ENCODE results near the gene FADS6. TPM values are rescaled to one million over a fixed set of nuclear protein-coding genes. Genes with fewer than 3 reads are reported as not detected.
A peak's percentile ranks its signal among the peaks of the same experiment; 100 is the strongest.

Gene FADS6
- total RNA-seq, 2 donors from 2014 or later = 4.7 to 5.7 TPM

DNA sequence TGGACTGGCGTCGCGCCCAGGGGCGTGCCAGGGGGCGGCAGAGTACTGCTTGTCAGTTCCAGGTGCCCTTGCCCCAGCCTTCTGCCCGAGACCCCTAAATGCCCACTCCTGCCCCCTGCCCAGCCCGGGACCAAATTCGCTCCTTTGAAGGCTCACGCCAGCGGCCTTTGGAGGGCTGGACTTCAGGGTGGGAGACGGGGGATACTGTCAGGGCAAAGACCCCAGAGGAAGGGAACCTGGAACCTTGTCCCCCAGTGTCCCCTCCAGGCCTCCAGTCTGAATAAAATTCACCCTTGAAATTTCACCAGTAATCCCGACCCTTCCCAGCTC, 43.0 kb upstream of the FADS6 start:
- Histone ChIP-seq H3K4me3 (ENCODE audit: low read length) (no peak overlapping the region), H3K27me3 (ENCODE audit: control insufficient read depth, insufficient read depth, low read length, poor library complexity, severe bottlenecking) (peaks cover 97% of the 10 kb centered on the region), H3K36me3 (ENCODE audit: control insufficient read depth, insufficient read depth, low read length) (no peaks in the 10 kb centered on the region), H3K4me1 (ENCODE audit: control insufficient read depth, insufficient read depth, low read length) (no peaks in the 10 kb centered on the region), H3K9ac (ENCODE audit: extremely low read depth, low read length, poor library complexity, severe bottlenecking) (no peak overlapping the region), H3K27ac (ENCODE audit: low read depth, low read length) (no peak overlapping the region), H3K9me3 (ENCODE audit: control insufficient read depth, low read length) (no peaks in the 10 kb centered on the region)
- no peaks in the 10 kb centered on the region for H3K4me1 Mint-ChIP-seq
- H3K9me3 Mint-ChIP-seq = no peaks in the 10 kb centered on the region
- no peak overlapping the region for H3K27ac Mint-ChIP-seq
- peaks cover 84% of the 10 kb centered on the region for H3K27me3 Mint-ChIP-seq (ENCODE audit: insufficient read depth)
- 27 to 46% methylated on average over 6 to 12 of the region's 12 CpGs for WGBS, 2 experiments (ENCODE audit: insufficient coverage in 1 of 2, insufficient read length in 1 of 2)
- no peak overlapping the region for H3K4me3 Mint-ChIP-seq
- H3K36me3 Mint-ChIP-seq (ENCODE audit: low read depth) = no peaks in the 10 kb centered on the region
- TF ChIP-seq CTCF (conservative IDR thresholded peaks at IDR 0.05) = no peak
- no peak for DNase-seq

DNA sequence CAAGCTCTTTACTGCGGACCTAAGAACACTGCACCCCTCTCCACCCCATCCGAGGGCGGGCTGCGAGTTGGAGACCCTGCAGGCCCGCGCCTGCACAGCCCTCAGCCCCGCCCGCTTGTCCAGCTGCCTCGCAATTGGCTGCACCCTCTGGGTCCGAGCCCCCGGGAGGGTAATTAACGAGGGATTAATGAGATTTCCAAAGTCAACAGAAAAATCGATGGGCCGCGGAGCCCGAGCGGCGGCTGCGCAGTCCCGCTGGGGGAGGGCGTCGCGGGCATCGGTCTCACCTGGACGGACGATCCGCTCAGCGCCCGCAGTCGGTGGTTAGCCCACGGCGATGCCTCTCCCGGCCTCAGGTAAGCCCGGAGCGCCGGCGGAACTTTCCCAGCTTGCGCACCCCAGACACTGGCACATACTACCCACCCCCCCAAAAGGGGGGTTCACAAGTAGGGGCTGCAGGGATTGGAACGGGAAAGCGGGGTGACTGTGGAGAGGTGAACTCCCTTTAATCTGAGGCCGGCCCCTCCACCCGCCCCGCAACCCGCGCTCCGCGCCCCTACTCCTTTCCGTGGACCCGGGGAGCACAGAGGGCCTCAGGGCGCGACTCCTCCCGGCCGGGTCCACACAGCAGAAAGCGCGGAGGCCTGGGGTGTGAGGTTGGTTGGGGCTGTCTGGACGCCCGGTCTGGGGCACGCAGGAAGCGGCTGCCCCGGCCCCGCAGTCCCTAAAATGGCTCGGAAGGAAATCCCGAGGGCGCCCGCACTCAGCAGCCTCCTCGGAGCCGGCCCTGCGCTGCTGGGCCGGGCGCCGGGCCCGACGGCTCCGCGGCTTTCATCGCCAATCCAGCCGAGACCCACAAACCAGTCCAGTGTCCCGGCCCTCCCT, 42.4 kb upstream of the FADS6 start, which contains the start of gene OTOP3:
TSS of gene OTOP3 (plus strand) at position 314 of the 885 bp plus-strand sequence. CDS start at position 338, 24 bp downstream.
- Histone ChIP-seq H3K9me3 (ENCODE audit: control insufficient read depth, low read length) (no peaks in the 10 kb centered on the region), H3K9ac (ENCODE audit: extremely low read depth, low read length, poor library complexity, severe bottlenecking) (no peak within 1 kb of the TSS), H3K4me1 (ENCODE audit: control insufficient read depth, insufficient read depth, low read length) (no peaks in the 10 kb centered on the region), H3K27ac (ENCODE audit: low read depth, low read length) (no peak within 1 kb of the TSS), H3K27me3 (ENCODE audit: control insufficient read depth, insufficient read depth, low read length, poor library complexity, severe bottlenecking) (peaks cover 96% of the 10 kb centered on the region), H3K4me3 (ENCODE audit: low read length) (no peak within 1 kb of the TSS), H3K36me3 (ENCODE audit: control insufficient read depth, insufficient read depth, low read length) (no peaks in the 10 kb centered on the region)
- Mint-ChIP-seq H3K9me3 (no peaks in the 10 kb centered on the region), H3K27me3 (ENCODE audit: insufficient read depth) (peaks cover 87% of the 10 kb centered on the region), H3K4me1 (peaks cover 3% of the 10 kb centered on the region), H3K36me3 (ENCODE audit: low read depth) (no peaks in the 10 kb centered on the region), H3K27ac (no peak within 1 kb of the TSS), H3K4me3 (peak within 1 kb of the TSS; percentile 35)
- WGBS, 2 experiments (ENCODE audit: insufficient coverage in 1 of 2, insufficient read length in 1 of 2) = 9 to 16% methylated on average over 13 to 77 of the region's 78 CpGs
- DNase-seq = peak; percentile 82
- TF ChIP-seq CTCF (conservative IDR thresholded peaks at IDR 0.05) = no peak

GRCh38 chr17:74935048-74935447, 41.6 kb upstream of the FADS6 start:
- H3K4me3 Mint-ChIP-seq = peak overlapping the region; percentile 35
- no peaks in the 10 kb centered on the region for H3K36me3 Mint-ChIP-seq (ENCODE audit: low read depth)
- DNase-seq = no peak
- Histone ChIP-seq H3K9ac (ENCODE audit: extremely low read depth, low read length, poor library complexity, severe bottlenecking) (no peak overlapping the region), H3K27ac (ENCODE audit: low read depth, low read length) (no peak overlapping the region), H3K4me3 (ENCODE audit: low read length) (no peak overlapping the region), H3K36me3 (ENCODE audit: control insufficient read depth, insufficient read depth, low read length) (no peaks in the 10 kb centered on the region), H3K4me1 (ENCODE audit: control insufficient read depth, insufficient read depth, low read length) (no peaks in the 10 kb centered on the region), H3K27me3 (ENCODE audit: control insufficient read depth, insufficient read depth, low read length, poor library complexity, severe bottlenecking) (peaks cover 90% of the 10 kb centered on the region), H3K9me3 (ENCODE audit: control insufficient read depth, low read length) (no peaks in the 10 kb centered on the region)
- WGBS, 2 experiments (ENCODE audit: insufficient coverage in 1 of 2, insufficient read length in 1 of 2) = 69 to 86% methylated on average over 2 to 3 of the region's 3 CpGs
- no peaks in the 10 kb centered on the region for H3K9me3 Mint-ChIP-seq
- H3K4me1 Mint-ChIP-seq = peaks cover 3% of the 10 kb centered on the region
- TF ChIP-seq CTCF (conservative IDR thresholded peaks at IDR 0.05) = no peak
- peaks cover 87% of the 10 kb centered on the region for H3K27me3 Mint-ChIP-seq (ENCODE audit: insufficient read depth)
- no peak overlapping the region for H3K27ac Mint-ChIP-seq
